ENCODE data around the gene CEP170B.
"Not testable (repeated sequence)": the region's sequence is repeated elsewhere in the genome, so short reads cannot be mapped to it uniquely, and the experiment has no call there.

Gene CEP170B

DNA sequence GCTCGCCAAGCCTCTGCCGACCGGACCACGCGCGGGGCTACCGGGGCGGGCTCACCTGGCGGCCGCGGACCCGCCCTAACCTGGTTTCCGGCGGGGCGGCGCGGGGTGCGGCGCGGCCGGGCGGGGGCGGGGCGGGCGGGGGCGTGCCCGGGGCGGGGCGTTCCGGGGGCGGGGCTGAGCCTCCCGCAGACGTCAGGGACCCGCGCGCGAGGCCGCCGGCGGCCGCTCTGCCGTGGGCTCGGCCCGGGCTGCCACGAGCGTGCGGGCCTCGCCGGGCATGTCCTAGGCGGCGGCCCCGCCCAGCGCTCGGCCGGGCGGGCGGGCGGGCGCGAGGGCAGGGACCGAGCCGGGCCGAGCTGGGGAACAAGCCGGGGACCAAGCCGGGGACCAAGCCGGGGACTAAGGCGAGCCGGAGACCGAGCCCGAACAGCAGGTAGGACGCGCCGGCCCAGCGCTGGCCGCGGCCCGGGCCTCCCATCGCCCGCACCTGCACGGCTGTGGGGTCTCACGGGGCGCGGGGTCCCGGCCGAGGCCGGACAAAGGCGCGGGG, at the start of gene CEP170B:
CEP170B (plus strand) TSS at position 188 of the 550 bp plus-strand sequence. CDS start 3,183 bp downstream, outside the sequence.
- peak; percentile 36 for DNase-seq

DNA sequence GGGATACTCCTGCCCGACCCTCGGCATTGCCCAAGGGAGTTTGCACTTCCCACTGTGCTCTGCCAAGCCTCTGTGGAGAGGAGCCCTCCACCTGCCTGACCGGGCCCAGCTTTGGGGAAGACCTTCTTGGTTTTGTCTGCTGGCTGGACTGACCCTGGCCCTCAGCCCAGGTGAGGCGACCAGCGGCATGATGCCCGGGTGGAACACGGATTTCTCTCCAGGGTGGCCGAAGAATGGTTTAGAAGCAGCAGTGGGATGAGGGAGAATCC, 48.5 kb upstream of the CEP170B start:
- no peak for DNase-seq

DNA sequence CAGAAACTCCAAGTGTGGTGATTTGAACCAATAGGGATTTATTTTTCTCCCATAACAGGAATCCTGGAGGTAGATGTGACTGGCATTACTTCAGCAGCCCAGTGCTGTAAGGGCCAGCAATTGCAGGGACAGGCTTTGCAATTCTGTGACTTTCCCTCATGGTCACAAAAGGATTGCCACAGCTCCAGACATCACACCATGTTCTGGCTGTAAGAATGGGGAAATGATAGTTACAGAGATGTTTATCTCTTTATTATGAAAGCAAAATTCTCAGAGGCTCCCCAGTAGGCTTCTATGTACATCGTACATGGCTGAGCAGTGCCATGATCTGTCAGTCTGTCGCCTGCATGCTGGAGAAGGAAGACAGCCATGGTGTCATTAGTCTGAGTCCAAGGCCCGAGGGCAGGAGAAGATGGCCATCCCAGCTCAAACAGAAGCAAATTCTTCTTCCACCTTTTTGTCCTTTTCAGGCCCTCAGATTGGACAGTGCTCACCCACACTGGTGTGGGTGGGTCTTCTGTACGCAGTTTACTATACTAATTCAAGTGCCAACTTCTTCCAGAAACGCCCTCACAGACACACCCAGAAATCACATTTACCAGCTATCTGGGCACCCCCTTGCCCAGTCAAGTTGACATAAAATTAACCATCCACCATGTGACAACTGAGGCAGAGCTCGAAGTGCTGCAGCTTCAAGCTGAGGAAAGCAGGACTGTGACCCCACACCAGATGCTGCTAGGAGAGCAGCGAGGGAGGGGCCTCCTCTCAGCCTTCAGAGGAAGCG, 46.9 kb upstream of the CEP170B start:
- no peak for DNase-seq

DNA sequence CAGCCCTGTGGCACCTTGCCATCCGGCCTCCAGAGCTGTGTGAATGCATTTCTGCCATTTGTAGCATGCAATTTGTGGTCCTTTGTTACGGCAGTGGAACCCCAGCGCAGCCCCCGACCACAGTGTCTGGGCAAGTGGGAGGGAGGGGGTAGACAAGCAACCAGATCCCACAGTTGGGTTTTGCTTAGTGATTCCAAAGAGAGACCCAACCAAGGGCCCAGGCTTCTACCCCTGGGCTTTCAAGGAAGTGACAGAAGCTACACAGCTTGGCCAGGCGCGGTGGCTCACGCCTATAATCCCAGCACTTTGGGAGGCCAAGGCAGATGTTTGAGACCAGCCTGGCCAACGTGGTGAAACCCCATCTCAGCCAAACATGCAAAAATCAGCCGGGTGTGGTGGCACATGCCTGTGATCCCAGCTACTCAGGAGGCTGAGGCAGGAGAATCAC, 46.3 kb upstream of the CEP170B start:
- DNase-seq = no peak

DNA sequence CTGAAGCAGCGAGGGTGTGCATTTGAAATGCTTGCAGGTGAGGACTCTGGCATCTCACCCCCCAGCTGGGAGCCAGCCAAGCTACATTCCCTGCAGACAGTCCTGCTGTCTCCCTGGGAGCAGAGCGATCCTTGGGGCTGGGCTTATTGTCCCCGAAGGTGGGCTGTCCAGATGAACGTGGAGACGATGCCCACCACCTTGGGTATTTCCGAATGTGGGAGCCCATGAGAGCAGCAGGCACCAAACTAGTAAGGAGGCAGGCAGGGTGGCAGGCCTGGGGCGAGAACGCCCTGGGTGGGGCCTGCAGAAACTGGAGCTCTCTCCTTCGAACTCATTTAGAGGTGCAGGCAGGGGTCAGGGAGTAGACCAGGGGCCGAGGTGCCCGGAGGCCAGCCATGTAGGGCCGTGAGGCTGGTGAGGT, 45.7 kb upstream of the CEP170B start:
- no peak for DNase-seq

DNA sequence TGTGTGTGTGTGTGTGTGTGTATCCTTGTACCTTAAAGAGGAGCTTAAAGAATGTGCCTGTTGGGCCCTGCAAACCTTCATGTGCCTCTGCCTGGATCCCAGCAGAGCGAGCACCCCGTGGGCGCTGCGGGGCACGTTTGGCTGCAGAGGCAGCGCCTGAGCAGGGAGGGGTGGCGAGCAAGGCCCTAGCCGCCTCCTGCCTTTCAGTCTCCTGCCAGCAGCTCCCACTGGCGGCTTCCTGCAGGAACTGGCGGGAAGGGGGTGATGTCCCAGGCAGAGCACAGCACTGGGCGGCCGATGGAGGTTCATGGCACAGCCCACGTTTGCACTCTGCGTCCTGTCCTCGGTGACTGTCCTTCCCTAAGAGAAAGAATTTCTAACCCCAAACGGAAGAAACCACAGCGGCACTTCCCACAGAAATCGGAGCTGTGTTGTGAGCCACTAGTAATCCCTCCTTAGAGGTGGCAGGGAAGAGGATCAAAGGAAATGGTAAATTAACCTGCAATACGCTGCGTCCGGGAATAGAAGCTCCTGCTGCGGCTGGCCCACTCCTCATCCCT, 44.3 kb upstream of the CEP170B start:
- peak; percentile 70 for DNase-seq

DNA sequence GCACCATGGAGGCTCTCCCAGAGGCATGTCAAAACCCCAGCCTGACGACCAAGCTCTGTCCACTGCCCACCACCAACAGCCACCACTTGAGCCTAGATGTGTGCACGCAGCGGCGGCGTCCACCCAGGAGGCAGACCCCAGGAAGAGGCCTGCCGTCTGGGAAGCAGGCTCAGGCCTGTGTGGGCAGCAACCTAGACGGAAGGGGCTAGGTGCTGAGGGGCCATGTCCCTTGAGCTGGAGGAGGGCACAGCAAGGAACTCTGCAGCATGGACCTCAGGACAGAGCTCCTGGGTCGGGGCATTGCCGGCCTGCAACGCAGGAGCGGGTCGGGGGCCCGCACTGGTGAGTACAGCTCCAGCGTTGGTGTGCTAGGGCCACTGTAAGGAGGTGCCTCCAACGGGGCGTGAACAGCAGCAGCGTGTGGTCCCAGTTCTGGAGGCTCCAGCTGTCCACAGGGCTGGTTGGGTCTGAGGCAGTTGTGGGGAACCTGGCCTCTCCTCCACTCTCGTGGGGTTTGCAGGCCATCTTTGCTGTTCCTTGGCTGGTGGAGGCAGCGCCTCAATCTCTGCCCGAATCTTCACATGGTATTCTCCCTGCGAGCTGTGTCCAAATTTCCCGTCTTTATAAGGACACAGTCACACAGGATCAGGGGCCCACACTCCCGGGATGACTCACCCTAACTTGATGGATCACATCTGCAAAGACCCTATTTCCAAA, 43.7 kb upstream of the CEP170B start:
- no peak for DNase-seq

DNA sequence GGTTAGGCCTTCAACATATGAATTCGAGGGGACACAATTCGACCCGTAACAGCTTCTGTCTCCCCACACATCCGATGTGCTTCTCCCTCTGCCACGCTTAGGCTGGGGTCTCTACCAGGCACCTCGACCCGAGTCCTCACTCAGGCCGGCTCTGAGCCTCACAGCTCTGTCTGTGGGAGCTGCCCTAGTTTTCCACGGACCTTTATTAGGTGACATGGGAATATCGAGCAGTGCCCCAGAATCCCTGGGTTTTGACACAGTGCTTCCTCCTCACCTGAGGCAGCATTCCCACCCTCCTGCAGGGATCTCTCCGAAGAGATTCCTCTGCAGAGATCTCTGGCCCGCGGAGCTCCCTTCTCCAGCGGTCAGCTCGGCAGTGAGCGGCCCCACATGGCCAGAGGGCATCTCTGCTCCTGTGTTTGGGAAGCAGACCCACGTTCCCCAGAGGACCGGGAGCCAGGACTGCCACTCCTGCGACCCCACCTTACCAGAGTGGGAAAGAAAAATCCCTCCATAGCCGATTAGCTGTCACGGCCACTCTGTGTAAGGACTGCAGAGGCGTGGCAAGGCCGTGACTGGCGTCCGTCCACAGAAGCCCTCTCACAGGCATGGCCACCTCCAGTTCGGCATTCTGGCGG, 43.0 kb upstream of the CEP170B start:
- DNase-seq = no peak

DNA sequence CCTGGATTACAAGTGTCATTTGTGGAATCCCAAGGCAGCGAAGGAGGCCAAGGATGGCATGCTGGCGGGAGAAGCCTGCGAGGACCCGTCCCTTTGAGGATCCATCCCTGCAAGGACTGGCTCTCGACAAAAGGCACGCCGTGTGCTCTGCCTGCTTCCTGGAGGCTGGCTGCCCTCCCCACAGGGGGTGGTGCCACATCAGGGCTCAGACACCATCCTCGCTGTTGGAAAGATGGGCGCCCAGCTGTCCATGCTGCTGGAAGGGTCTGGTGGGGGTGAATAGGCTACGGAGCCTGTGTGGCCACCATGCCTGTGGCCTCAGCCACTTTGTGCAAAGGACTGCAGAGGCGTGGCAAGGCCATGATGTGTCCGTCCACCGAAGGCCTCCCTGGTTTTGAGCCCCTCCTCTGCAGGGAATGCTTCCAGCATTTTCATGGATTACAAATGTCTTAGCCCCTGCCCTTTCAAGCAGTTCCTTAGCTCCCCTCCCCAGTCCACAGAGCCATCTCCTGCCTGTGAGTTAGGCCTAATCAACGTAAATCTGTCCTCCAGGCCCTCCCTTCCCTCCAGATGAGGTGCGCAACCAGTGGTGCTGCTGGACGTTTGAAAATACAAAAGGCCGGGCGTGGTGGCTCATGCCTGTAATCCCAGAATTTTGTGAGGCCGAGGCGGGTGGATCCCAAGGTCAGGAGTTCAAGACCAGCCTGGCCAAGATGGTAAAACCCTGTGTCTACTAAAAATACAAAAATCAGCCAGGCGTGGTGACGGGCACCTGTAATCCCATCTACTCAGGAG, 42.0 kb upstream of the CEP170B start:
- no peak for DNase-seq

DNA sequence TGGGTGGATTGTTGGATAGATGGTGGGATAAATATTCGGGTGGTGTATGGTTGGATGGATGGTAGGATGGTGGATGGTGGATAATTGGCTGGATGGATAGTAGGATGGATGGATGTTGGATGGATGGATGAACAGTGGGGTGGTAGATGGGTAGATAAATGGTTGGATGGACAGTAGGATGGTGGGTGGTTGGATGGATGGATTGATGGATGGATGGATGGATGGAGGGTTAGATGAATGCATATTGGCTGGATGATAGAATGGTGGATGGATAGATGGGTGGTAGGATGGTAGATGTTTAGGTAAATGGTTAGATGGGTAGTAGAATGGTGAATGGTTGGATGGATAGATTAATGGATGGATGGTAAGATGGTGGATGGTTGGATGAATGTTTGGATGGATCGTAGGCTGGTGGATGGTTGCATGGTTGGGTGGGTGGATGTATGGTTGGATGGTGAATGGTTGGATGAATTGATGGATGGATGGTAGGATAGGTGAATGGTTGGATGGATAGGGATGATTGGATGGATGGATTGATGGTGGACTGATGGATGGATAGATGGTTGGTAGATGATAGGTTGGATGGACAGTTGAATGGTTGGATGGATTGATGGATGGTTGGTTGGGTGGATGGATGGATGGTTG, 40.6 kb upstream of the CEP170B start:
- no peak for DNase-seq

DNA sequence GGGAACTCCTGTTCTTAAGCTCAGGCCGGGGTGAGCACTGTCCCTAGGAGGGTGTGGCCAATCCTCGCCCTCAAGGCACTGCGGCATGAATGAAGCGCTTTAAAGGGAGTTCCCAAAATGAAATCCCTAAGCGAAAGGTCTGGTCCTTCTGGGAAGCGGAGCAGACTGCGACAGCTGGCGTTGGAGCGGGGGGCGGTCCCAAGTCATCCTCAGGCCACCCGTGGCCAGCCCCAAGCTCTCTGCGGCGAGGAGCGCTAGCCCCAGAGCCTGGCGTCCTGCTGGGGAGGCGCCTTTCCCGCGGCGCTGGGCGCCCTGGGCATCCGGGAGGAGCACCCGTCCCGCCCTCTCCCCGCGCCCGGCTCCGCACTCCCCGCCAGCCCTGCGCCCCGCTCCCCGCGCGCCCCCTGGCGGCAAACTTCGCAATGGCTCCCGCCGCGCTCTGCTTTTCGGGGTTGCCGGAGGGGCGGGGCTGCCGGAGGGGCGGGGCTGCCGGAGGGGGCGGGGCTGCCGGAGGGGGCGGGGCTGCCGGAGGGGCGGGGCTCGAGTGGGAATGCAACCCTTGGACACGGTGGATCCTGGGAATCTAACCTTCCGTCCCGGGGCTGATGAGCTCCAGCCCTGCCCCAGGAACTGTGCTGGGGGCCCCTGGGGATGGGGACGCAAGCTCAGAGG, 38.7 kb upstream of the CEP170B start:
- peak; percentile 75 for DNase-seq

DNA sequence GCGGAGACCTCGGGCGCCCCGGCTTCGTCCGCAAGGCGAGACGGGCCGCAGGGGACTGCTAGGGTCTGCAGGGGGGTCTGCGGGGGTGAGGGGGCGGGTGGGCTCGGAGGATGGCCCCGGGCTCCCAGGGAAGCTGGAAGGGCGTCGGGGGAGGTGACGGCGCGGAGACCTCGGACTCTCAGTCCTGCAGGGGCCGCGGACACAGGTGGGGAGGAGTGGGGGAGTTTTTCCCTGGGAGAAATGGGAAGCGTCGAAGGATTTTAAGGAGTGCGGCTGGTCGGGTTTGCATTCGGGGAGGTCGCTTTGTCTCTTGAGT, 38.2 kb upstream of the CEP170B start:
- no peak for DNase-seq

DNA sequence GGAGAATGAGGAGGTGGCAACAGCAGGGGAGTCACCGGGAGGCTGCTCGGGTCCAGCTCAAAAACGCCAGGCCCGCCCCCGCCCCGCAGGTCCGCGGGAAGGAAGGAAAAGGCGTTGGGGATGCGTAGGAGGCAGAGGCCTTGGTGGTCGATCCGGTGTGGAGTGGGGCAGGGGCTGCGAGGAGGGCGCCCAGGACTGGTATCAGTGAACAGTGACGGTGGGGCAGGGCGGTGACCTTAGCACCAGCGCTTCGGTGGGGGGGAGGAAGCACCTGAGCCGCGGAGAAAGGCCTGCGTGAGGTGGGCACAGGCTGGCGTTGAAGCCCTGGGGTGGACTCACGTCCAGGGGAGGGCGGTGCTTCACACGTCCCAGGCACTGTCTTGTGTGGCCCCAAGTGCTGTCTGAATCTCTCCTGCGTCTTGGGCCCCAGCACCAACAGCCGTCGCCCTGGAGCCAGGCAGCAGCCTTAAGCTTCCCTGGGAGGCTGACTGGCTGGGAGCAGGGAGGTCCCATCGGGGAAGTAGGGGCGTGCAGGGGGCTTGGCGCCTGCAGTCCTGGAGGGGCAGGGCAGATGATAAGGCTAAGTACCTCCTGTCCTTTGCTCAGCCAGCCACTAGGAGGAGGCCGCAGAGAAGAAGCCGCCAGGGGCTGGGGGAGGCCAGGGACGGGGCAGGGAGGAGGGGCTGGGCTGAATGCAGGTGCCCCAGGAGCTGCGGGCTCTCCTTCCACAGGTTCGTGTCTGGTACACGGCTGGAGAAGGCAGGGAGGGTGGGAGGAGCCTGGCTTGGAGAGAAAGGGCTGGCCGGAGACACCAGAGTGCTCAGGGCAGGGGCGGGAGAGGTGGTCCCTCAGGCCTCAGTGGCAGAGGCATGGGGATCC, 37.7 kb upstream of the CEP170B start:
- DNase-seq = peak; percentile 39

DNA sequence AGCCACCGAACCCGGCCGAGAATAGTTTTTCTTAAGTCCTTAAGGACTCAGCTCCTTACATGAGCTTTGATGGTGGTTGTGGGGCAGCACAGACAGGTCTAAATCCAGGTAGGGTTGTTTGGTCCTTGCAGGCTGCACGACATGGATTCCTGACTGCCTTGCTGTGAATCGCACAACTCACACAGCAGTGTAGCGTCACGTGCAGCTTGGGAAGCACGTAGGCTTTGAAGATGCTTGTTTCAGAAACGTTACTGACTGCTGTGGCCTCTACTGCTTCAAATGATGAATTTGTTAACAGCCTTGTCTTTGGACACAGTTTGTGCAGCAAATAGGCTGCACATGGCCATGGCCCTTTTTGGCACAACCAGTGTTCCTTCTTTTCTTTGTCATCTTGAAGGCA, 34.3 kb upstream of the CEP170B start:
- DNase-seq = no peak

DNA sequence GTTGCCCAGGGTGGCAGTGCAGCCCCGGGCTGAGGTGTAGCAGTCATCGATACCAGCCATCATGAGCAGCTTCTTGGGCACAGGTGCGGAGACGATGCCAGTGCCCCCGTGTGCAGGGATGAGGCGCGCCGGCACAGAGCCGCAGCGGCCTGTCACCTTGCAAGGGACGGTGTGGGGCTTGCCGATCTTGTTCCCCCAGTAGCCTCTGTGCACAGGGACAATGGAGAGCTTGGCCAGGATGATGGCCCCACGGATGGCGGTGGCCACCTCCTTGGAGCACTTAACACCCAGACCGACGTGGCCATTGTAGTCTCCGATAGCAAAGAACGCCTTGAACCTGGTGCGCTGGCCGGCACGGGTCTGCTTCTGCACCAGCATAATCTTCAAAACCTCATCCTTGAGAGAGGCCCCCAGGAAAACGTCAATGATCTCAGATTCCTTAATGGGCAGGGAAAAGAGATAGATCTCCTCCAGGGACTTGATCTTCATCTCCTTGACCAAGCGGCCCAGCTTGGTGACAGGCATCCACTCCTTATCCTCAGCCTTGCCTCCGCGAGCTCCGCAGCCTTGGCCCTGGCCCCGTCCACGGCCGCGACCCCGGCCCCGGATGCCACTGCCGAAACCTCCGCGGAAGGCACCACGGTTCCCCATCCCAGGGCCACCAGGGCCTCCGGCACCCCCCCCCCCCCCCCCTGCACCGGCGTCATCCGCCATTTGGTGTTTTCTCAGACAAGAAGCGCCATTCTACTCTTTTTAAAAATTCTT, 28.7 kb upstream of the CEP170B start:
- DNase-seq = not testable (repeated sequence)

DNA sequence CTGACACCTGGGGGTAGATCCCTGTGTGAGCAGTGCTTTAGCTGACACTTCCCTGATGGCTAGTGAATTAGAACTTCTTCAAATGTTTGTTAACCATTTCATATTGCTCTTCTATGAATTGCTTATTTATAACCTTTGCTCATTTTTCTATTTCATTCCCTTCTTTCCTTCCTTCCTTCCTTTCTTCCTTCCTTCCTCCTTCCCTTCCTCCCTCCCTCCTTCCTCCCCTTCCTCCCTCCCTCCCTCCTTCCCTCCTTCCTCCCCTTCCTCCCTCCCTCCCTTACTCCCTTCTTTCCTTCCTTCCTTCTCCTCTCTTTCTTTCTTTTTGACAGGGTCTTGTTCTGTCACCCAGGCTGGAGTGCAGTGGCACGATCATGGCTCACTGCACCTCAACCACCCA, 23.3 kb upstream of the CEP170B start:
- DNase-seq = no peak

DNA sequence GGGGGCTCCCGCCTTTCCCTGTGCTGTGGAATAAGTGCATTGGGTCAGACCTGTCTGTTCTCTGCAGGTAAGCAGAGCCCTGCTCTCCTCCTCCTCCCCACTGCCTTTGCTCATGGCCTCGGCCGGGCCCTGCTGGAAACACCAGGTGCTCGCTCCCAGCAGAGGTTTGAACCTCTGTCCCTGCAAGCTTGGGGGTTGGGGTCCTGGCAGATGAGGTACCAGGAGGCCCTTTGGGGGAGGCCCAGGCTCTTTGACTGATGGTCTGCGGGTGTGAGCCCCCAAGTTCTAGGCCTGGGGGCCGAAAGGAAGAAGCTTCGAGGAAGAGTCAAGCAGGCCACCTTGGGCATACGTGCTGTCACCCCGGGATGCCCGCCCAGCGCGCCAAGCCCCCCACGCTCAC, 22.1 kb upstream of the CEP170B start:
- DNase-seq = no peak

DNA sequence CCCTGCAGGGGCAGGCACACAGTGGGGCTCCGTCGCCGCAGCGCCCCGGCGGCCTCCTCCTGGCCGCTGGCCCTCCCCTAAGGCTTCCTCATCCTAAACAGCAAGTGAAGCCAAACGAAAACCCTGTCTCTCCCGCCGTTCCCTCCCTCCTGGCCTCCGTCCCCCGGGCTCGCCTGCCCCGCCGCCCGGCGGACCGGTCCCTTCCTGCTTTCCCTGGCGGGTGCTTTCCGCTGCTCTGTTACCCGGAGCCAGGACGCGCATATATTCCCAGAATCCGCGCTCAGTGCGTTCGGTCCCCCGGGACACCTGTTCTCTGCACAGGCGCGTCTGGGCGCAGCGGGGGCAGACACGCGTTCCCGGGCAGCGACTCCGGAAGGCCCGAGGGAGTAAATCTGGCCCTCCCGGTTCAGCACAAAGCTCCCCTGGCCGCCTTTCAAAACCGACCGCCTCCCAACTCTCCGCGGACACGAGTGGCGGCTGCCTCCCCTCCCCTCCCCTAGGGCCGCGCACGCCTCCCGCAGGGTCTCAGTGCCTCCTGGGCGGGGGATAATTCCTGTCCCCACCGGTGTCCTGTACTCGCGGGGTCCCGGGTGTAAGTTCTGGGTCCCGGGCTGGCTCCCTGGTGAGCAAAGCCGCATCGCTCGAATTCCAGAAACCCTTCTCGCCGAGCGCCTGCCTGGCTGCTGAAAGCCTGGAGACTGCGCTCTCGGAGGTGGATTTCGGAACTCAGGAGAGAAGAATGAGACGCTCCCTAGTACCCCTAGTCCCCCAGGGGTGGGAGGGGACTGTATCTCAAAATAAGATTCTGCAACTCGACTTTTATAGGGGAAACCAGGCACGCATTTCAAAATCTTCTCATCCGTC, 21.4 kb upstream of the CEP170B start:
- DNase-seq = no peak
